NCI-H748 (cell line): ENCODE measurements around the gene CHRND.

Source experiments
- DNase-seq: peaks from one replicate; lab custom pipeline; 2025; ENCODE audit not compliant: unreplicated experiment; lab: John Stamatoyannopoulos, UW

CHRND gene

DNA sequence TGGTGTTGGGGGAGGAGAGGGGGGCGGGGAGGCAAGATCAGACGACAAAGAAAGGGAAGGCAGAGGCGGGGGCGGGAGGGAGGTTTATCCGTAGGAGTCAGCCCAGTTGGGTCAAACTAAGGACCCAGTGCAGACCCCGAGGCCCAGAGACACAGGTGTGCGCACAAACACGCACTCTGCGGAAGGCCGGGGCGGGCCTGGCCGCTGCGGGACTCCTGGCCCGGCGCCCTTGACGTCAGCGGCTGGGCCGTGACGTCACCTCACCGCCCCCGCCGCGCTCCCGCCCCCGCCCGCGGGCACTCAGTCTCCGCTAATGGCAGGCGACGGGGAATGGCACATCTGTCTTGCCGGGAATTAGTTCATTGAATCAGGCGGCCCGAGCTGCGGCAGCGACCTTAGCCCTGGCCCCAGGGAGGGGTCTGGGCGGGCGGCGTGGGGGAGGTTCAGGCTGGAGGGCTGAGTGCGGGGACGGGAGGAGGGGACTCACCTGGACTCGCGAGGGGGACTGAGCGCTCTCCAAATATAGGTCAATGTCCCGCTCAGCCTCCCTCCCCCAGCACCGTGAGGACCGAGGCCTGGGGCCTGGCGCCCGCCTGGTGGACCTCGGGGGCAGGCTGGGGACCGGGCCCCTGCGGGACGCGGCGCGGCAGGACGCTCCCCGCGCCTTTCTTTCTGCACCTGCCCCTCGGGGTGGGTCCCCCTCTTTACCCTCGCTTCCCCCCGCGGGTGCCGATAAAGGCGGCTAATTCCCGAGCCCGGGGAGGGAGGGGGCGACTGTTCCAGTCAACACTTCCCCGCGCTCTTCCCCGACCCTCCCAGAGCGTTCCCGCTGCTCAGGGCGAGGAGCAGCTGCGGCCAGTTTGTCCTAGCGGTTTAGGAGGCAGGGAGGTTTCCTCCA is 22.8 kb upstream of the CHRND start:
- peak; percentile 68 for DNase-seq

DNA sequence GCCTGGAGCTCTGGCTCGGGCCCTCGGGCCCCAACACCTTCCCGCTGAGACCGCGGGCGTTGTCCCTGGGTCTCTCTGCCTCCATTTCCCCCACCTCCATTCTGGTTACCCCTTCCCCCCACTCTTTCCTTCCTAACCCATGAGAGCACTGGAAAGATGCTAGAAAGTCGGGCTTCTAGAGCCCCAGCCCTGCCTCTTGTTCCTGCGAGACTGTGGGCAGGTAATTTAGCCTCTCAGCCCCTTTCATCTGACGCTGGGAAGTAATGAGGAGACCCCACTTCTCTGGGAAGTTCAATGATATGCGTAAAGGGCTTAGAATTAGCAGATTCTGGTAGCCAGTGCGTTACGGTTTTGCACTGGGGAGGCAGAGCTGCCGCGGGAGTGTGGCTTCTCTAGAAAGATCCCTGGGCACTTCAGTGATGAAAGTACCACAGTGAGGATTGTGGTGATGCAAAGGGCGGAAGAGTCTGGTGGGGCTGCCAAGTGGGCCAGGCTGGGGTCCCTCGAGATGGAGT is 22.1 kb upstream of the CHRND start:
- DNase-seq: no peak

DNA sequence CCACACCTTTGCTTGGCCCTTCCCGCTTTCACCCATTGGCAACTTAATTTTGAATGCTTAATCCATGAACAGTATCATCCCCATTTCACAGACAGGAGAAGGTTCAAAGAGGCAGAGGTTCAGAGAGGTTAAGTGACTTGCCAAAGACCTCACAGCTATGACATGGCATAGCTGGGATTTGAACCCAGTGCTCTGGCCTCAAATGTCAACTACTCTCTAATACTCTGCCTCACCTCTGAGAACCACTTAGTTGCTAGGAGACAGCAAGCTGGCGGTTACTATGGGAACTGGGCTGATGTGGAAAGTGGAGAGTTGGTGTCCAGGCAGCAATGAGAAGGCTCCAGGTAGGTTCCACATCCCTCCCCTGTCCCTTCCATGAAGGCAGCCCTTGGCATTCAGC is 21.5 kb upstream of the CHRND start:
- peak; percentile 87 for DNase-seq

DNA sequence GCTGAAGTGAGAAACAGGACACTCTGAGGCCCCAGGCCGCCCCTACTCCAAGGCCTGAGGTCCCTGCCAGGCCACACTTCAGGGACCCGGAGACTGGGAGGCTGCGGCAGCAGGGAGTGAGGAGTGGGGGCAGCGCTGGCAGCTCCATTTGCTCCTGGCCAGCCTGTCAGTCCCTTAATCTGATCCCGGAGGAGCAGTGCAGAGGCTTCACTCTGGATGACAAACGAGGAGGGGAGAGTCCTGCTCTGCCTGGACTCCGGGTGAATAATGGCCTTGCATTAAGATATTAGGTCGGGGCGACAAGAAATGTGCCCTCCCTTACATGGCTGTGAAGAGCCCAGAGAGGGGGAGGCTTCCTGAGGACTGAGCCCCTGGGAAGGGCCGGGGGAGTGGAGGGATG is 20.1 kb upstream of the CHRND start:
- no peak for DNase-seq

DNA sequence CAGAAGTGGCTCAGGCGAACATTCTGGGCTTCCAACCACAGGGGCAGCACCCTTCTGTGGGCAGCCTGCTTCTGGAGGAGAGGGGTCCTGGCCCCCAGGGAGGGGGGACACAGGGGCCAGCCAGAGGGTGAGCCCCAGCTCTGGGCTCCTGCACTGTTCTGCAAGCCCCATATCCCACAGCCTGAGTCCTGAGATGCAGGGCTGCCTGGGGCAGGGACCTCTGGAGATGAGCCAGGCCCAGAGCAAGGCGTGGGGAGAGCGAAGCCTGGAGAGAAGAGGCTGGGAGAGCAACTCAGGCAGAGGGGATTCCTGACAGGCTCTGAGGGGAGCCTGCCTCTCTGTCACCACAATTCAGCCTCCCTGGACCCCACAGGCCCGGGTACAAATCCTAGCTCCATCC is 19.3 kb upstream of the CHRND start:
- DNase-seq: no peak

DNA sequence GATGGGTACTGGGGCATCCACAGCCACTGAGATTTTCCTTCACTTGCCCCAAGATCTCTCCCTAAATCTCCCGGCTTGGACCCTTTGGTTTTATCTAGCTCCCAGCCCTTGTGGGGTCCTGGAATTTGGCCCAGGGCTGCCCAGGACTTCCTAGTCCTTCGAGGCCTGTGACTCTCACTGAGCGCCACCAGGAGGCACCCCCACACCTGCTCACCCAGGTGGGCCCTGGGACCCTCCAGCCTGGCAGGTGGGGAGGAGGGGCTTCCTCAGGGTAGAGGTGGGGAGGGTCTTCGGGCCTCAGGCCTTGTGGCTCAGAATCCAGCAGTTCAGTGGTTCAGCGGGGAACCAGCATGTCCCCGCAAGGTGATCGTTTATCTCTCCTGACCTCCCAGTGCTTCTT is 17.7 kb upstream of the CHRND start:
- no peak for DNase-seq

DNA sequence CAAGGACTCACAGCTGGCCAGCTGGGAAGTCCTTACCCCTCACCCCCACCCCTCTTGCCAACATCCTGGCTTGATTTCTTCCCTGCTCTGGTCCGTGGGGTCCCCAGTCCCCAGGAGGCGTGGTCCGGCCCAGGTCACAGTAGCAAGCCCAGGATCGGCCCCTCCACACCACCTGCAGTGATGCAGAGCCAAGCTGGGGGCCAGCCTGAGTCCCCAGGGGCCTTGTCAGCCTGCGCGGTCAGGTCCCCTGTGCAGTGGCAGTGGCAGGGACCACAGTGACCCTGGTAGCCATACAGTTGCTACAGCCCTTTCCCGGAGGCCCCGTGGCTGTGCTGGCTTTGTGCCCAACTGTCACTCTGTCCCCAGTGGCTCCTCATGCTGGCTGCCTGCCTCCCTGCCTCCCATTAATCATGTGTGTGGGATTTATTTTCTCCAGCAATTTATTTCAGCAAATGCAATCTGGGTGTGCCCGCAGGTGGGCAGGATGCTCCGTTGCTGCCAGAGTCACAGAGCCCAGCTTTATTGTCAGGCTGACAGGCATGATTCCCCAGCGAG is 14.5 kb upstream of the CHRND start:
- DNase-seq: peak; percentile 62

DNA sequence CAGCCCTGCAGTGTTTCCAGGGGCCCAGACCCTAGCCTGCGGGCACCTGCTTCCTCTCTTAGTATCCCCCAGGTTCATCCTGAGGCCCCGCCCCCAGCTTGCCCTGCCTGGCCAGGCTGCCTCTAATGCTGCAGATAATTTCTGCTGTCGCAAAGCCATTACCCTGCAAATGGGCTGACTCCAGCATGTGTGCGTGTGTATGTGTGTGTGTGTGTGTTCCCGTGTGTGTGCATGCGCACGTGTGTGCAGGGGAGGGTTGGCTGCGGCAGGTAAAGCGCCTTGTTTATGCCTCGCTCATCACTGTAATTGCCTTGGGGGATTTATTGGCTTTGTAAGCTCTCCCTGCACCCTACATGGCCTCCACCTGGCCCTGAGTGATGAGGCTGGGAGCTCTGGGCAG is 13.4 kb upstream of the CHRND start:
- DNase-seq: peak; percentile 46

DNA sequence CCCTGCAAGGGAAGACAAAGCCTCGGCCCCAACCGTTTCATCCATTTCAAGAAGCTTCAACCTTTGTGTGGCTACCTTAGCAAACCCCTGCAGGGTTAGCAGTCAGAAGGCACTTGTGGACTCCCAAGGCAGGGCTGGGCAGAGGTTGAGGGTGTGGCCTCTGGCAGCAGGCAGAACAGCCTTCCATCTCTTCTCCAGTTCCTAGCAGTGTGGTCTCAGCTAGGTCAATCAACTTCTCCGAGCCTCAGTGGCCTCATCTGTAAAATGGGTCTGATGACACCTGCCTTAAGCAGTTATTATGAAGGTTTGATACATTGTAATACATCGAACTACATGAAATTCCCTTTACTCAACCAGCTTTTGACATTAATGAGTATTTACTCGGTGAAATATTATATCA is 12.6 kb upstream of the CHRND start:
- DNase-seq: no peak

DNA sequence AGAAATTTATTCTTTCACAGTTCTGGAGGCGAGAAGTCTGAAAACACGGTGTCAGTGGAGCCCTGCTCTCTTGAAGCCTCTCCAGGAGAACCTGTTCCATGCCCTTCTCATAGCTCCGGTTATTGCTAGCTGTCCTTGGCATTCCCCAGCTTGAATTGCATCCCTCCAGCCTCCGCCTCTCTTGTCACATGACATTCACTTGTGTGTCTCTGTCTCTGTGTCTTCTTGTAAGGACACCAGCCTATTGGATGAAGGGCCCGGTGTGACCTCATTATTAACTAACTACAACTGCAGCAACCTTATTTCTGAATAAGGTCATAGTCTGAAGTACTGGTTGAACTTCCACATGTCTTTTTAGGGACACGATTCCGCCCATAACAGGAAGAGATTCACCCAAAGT is 10.3 kb upstream of the CHRND start:
- no peak for DNase-seq

DNA sequence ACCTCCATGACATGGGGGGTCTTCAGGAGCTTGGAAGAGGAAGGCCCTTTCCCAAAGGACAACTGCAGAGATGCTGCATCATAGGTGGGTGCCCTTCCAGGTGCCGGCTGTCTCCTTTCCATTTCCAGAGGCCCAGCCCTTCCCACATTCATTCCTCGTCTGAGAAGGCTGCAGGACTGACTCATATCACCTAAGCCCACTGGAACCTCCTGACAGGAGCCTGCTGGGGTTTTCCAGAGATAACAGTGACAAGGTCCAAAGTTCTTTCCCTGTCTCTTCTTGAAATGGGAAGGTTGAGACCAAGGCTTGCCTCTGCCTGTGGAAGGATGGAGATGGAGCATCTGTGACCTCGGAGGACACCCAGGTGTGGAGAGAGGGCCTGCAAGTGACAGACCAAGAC is 9.4 kb upstream of the CHRND start:
- no peak for DNase-seq

DNA sequence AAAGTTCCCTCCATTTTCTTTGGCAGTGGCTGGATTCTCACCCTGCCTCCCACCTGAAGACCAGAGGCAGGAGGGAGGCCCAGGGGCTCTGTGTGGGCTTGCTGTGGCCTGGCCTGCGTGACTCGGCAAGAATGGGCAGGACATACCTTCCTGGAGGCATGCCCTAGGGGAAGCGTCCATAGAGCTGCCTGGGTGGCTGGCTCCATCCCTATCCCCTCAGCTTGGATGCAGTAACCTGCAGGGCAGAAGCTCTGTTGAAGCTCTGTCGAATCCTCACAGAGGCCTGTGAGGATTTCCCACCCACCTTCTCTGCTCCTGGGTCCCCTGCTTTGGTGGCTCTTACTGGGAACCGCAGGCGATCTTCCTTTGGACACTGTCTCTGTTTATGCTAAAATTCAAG is 7.1 kb upstream of the CHRND start:
- no peak for DNase-seq

DNA sequence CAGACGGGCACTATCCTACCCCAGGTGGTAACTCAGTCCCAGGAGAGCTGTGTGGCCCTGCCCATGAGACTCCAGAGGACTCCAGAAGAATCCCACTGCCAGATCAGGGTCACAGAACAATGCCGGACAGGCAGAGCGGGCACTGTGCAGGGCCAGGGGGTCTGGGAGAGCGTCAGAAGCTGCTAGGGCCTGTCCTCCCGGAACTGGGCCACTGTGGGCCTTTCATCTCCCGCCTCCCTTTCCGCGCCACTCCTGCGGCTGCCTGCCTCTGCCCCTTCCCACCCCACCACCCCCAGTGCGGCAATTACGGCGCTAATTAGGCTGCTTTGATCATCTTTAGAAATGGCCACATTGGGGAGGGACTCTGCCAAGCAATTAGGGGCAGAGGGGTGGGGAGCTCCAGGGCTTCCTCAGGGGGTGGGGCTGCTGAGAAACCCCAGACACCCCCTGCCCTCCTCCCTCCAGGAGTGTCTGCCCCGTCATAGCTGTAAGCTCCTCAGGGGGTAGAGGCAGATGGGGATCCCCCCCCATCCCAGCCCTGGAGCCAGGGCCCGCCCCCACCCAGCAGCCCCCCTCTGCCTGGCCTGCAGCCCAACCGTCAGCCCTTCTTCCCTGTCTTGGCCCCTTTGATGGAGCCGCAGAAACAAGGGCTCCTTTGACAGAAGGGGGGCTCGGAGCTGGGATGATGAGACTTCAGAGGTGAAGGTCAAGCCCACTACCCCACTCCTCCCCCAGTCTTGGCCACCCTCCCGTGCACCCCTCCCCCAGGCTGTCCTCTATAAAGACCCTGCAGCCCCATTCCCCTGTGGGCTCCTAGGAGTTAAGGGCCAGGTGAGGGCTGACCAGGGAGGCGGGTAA is 6.2 kb upstream of the CHRND start, which contains the start of gene PRSS56:
Gene PRSS56 (plus strand): TSS at position 808 of the 858 bp plus-strand sequence. CDS start 211 bp downstream, outside the sequence.
- peak; percentile 33 for DNase-seq

DNA sequence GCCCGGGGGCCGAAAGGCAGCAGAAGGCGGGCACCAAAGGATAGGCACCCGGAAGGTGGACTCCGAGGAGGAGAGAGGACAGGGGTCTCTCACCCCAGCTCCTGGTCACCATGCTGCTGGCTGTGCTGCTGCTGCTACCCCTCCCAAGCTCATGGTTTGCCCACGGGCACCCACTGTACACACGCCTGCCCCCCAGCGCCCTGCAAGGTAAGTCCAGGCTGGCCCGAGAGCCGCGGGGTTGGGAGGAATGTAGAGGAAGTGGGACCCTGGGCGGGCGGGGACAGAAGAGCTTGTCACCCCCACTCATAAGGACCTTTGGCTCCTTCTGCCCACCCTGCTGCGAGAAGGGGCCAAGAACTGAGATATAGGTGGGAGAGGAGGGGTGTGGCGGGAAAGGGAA is 5.5 kb upstream of the CHRND start:
- DNase-seq: no peak

DNA sequence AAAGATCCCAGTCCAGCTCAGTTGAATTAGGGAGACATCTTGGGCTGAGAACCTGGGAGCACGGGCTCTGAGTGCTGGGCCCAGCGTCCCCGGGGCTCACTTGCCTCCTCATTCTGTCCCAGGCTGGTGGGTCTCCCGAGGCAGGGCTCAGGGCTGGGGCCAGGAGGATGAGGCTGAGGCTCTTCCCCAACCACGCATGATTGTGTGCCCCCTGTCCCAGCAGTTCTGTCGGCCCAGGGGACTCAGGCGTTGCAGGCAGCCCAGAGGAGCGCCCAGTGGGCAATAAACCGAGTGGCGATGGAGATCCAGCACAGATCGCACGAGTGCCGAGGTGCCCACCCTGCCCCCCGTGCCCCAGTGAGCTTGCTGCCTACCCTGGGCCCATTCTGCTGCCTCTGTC is 4.9 kb upstream of the CHRND start:
- DNase-seq: no peak

DNA sequence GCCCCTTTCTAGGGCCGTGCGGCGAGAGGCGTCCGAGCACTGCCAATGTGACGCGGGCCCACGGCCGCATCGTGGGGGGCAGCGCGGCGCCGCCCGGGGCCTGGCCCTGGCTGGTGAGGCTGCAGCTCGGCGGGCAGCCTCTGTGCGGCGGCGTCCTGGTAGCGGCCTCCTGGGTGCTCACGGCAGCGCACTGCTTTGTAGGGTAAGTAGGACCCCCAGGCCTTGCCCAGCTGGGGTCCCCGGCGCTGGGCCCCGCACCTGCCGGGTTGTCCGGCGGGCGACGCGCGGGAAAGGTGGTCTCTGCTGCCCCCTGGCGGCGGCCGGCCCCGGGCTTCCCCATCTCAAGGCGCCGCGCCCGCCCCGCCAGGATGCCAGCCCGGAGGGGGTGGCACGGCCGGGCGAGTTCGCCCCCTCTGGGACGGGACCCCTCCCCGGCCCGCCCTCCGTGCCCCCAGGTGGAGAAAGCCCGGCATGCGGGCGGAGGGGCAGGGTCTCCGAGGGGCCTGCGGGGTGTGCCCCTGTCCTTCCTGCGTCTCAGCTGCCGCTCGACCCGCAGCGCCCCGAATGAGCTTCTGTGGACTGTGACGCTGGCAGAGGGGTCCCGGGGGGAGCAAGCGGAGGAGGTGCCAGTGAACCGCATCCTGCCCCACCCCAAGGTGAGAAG is 3.9 kb upstream of the CHRND start:
- DNase-seq: peak; percentile 41

DNA sequence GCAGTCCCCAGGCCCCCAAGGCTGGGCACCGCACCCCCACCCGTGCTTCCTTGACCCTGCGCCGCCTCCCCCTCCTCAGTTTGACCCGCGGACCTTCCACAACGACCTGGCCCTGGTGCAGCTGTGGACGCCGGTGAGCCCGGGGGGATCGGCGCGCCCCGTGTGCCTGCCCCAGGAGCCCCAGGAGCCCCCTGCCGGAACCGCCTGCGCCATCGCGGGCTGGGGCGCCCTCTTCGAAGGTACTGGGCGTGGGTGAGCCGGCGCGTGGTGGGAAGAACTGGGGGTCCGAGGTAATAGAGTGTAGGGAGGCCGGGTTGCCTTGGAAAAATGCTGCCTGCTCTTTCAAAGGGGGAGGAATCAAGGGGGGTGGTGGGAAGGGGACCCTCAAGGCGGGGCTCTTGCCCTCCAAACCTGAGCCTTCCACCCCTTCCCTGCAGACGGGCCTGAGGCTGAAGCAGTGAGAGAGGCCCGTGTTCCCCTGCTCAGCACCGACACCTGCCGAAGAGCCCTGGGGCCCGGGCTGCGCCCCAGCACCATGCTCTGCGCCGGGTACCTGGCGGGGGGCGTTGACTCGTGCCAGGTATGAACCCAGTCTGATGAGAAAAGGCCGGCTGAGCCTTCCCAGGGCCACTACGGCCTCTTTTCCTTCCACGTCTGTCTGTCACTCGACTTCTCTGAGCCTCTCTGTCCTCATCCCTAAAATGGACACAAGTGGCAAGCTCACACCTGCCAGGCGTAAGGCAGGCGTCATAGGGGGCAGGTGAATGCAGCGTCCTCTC is 3.1 kb upstream of the CHRND start:
- no peak for DNase-seq

DNA sequence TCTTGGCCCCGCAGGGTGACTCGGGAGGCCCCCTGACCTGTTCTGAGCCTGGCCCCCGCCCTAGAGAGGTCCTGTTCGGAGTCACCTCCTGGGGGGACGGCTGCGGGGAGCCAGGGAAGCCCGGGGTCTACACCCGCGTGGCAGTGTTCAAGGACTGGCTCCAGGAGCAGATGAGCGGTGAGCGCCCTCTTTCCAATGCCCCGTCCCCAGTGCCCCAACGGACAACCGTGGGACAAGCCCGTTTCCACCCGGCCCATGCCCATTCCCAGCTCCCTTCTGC is 2.6 kb upstream of the CHRND start:
- peak; percentile 13 for DNase-seq

DNA sequence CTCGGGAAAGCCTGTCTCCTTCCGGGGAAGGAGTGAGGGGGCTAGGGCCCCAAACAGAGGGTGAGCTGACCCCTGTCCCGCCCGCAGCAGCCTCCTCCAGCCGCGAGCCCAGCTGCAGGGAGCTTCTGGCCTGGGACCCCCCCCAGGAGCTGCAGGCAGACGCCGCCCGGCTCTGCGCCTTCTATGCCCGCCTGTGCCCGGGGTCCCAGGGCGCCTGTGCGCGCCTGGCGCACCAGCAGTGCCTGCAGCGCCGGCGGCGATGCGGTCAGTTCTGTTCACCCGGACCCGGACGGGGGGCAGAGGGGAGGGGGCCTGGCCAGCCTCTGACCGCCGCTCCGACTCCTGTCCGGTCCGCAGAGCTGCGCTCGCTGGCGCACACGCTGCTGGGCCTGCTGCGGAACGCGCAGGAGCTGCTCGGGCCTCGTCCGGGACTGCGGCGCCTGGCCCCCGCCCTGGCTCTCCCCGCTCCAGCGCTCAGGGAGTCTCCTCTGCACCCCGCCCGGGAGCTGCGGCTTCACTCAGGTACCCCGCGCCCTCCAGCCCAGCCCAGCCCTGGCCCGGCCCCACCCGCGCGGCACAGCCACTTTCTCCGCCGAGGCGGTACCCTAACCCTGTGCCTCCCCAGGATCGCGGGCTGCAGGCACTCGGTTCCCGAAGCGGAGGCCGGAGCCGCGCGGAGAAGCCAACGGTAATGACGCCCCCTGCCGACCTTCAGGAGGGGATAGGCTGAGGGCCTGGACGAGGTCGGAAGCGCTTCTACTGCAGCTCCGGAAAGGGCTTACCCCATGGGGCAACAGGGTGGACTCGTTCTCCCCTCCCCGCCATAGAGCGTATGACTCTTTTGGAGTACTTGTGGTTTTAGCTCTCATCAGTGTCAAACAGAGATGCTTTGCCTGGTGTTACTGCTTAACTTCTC is 2.0 kb upstream of the CHRND start:
- DNase-seq: peak; percentile 77
